ENCODE results near the gene UPK1A. TPM values are rescaled to one million over a fixed set of nuclear protein-coding genes. Genes with fewer than 3 reads are reported as not detected.
A peak's percentile ranks its signal among the peaks of the same experiment; 100 is the strongest.

Gene UPK1A
- total and polyA plus RNA-seq, 9 of the 15 experiments (the other 6 are each of a cell fraction or from before 2014, with no cell fraction given): 0.06 to 0.13 TPM; not detected in 7

GRCh38 chr19:35693835-35694599 lies 27.7 kb downstream of the UPK1A start (continued):
- TF ChIP-seq PBX2 (CRISPR knock-in tag; IDR thresholded peaks at IDR 0.05; ENCODE audit: low read depth) (no peak), PBX2 (tag; conservative IDR thresholded peaks at IDR 0.05; ENCODE audit: low read depth) (peak; percentile 55), FIP1L1 (IDR thresholded peaks at IDR 0.05; ENCODE audit: low read depth, low read length, poor library complexity, severe bottlenecking) (no peak), MAZ (CRISPR knock-in tag; conservative IDR thresholded peaks at IDR 0.05 in 1 of 2, IDR thresholded peaks at IDR 0.05 in 1 of 2) (peak in 1 of 2 experiments; percentile 87; a peak in 3 of 4 replicates), MEIS2 (IDR thresholded peaks at IDR 0.05; ENCODE audit: partially characterized antibody) (peak; percentile 47), CHD4 (IDR thresholded peaks at IDR 0.05; ENCODE audit: insufficient read depth, insufficient replicate concordance, low read depth, low read length, poor library complexity, severe bottlenecking) (no peak), TRIM28 (IDR thresholded peaks at IDR 0.05) (no peak), GATAD2A (IDR thresholded peaks at IDR 0.05) (0 out of 2 replicates have a peak, but pooled peaks have one; percentile 67), ZBTB7A (IDR thresholded peaks at IDR 0.05; ENCODE audit: borderline replicate concordance, control insufficient read depth, low read depth, low read length) (peak; percentile 35; the same call in 1 of the 2 replicates), XRCC5 (IDR thresholded peaks at IDR 0.05; ENCODE audit: low read depth, low read length) (peak; percentile 91), SETDB1 (IDR thresholded peaks at IDR 0.05; ENCODE audit: low read length) (no peak), AFF4 (CRISPR knock-in tag; IDR thresholded peaks at IDR 0.05) (0 out of 2 replicates have a peak, but pooled peaks have one; percentile 45), HSF4 (CRISPR knock-in tag; IDR thresholded peaks at IDR 0.05; ENCODE audit: borderline replicate concordance) (no peak), ZNF449 (CRISPR knock-in tag; IDR thresholded peaks at IDR 0.05) (no peak), RBM25 (IDR thresholded peaks at IDR 0.05; ENCODE audit: low read depth, low read length, severe bottlenecking) (peak; percentile 39), ESRRA (IDR thresholded peaks at IDR 0.05; ENCODE audit: borderline replicate concordance, low read depth) (peak; percentile 31; the same call in 1 of the 2 replicates)

All from K562 (cell line).